Osteocyte (in vitro differentiated cells): ENCODE measurements around the gene UST. TPM values are rescaled to one million over a fixed set of nuclear protein-coding genes. Genes with fewer than 3 reads are reported as not detected.

Experiments used
- DNase-seq: peaks from one replicate; pipeline ENCODE4 v3.0.0; 2021; ENCODE audit warnings: mixed read lengths; ENCODE audit not compliant: unreplicated experiment; ENCODE audit errors: extremely low spot score
- H3K27ac Mint-ChIP-seq: one replicate; pipeline ENCODE4 v1.8.0; 2021; ENCODE audit warnings: mild to moderate bottlenecking, mixed read lengths; ENCODE audit not compliant: unreplicated experiment
- H3K27me3 Mint-ChIP-seq: one replicate; pipeline ENCODE4 v1.8.0; 2021; ENCODE audit warnings: mixed read lengths; ENCODE audit not compliant: unreplicated experiment
- H3K36me3 Mint-ChIP-seq: one replicate; pipeline ENCODE4 v1.8.0; 2021; ENCODE audit warnings: mixed read lengths; ENCODE audit not compliant: unreplicated experiment
- H3K4me1 Mint-ChIP-seq: one replicate; pipeline ENCODE4 v1.8.0; 2021; ENCODE audit warnings: mixed read lengths; ENCODE audit not compliant: unreplicated experiment
- H3K4me3 Mint-ChIP-seq: one replicate; pipeline ENCODE4 v1.8.0; 2021; ENCODE audit warnings: mild to moderate bottlenecking, moderate library complexity, mixed read lengths; ENCODE audit not compliant: unreplicated experiment
- H3K9me3 Mint-ChIP-seq: one replicate; pipeline ENCODE4 v1.8.0; 2021; ENCODE audit warnings: mixed read lengths; ENCODE audit not compliant: unreplicated experiment
- total RNA-seq: library from RNA; stranded (reverse); gene quantifications from 2 replicates; pipeline ENCODE4 v1.2.1, GENCODE V29; 2021
- TF ChIP-seq, protein P1 (sequence below): fragments of 200-600 bp; sonication (generic); IDR thresholded peaks from 2 replicates; pipeline ENCODE4 v1.5.0; 2021; ENCODE audit warnings: antibody characterized with exemption, mild to moderate bottlenecking, moderate library complexity

UST gene
- total RNA-seq, 1 donor from 2014 or later = 15.7 TPM

DNA sequence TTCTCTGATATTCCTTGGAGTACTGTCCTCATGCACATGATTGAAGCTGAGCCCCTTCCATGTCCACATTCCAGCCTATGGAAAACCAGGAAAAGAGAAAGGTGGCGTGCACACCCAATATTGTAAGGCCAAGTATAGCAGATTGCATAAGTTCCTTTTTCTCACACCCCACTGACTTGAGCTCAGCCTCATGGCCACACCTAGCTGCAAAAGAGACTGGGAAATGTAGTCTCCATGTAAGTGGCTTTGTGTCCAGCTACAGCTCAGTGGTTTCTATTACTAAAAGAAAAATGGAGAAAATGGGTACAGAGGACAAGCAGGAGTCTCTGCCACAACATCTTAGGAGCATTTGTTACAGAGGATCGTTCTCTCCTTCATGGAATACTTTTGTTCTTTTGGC is 10.8 kb upstream of the UST start:
- no peaks in the 10 kb centered on the region for H3K36me3 Mint-ChIP-seq
- no peaks in the 10 kb centered on the region for H3K4me1 Mint-ChIP-seq
- H3K4me3 Mint-ChIP-seq = no peak overlapping the region
- TF ChIP-seq, protein P1, sequence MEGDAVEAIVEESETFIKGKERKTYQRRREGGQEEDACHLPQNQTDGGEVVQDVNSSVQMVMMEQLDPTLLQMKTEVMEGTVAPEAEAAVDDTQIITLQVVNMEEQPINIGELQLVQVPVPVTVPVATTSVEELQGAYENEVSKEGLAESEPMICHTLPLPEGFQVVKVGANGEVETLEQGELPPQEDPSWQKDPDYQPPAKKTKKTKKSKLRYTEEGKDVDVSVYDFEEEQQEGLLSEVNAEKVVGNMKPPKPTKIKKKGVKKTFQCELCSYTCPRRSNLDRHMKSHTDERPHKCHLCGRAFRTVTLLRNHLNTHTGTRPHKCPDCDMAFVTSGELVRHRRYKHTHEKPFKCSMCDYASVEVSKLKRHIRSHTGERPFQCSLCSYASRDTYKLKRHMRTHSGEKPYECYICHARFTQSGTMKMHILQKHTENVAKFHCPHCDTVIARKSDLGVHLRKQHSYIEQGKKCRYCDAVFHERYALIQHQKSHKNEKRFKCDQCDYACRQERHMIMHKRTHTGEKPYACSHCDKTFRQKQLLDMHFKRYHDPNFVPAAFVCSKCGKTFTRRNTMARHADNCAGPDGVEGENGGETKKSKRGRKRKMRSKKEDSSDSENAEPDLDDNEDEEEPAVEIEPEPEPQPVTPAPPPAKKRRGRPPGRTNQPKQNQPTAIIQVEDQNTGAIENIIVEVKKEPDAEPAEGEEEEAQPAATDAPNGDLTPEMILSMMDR = no peak
- no peaks in the 10 kb centered on the region for H3K9me3 Mint-ChIP-seq
- no peak overlapping the region for H3K27ac Mint-ChIP-seq
- peaks cover 12% of the 10 kb centered on the region for H3K27me3 Mint-ChIP-seq
- DNase-seq = no peak

- Mint-ChIP-seq H3K4me1 (no peaks in the 10 kb centered on the region), H3K4me3 (no peak overlapping the region), H3K27ac (no peak overlapping the region), H3K9me3 (no peaks in the 10 kb centered on the region), H3K27me3 (peaks cover 12% of the 10 kb centered on the region), H3K36me3 (no peaks in the 10 kb centered on the region)
- DNase-seq = no peak
- TF ChIP-seq, protein P1 = no peak
These were observed 9.9 kb upstream of the UST start for GRCh38 chr6:148736774-148737412.

- TF ChIP-seq, protein P1 = no peak
- no peaks in the 10 kb centered on the region for H3K4me1 Mint-ChIP-seq
- no peaks in the 10 kb centered on the region for H3K36me3 Mint-ChIP-seq
- H3K9me3 Mint-ChIP-seq = no peaks in the 10 kb centered on the region
- H3K27ac Mint-ChIP-seq = no peak overlapping the region
- H3K27me3 Mint-ChIP-seq = peaks cover 12% of the 10 kb centered on the region
- DNase-seq = no peak
- H3K4me3 Mint-ChIP-seq = no peak overlapping the region
These were observed 9.0 kb upstream of the UST start for GRCh38 chr6:148737806-148738205.

DNA sequence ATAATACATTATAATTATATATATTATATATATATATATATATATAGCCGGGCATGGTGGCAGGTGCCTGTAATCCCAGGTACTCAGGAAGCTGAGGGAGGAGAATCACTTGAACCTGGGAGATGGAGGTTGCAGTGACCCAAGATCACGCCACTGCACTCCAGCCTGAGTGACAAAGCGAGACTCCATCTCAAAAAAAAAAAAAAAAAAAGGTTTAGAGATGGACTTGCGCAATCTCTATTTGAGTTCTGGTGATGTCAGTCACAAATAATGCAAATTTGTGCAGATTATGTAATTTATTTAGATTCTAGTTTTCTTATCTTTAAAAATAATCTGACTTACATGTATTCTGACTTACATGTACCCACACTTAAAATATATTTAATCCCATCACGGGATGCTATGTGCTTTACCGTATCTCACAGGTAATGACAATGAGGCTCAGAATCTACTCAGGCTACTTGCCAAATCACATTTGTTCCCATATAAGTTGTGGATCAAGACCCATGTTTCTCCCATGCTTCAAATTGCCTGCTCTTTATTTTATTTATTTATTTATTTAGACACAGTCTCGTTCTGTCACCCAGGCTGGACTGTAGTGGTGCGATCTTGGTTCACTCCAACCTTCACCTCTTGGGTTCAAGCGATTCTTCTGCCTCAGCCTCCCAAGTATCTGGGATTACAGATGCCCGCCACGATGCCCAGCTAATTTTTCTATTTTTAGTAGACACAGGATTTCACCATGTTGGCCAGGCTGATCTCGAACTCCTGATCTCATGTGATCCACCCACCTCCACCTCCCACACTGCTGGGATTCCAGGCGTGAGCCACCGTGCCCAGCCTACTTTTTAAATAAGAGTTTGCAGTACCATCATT is 7.6 kb upstream of the UST start:
- H3K27ac Mint-ChIP-seq = no peak overlapping the region
- no peak overlapping the region for H3K4me3 Mint-ChIP-seq
- H3K27me3 Mint-ChIP-seq = peaks cover 13% of the 10 kb centered on the region
- DNase-seq = no peak
- H3K9me3 Mint-ChIP-seq = no peaks in the 10 kb centered on the region
- TF ChIP-seq, protein P1 = no peak
- H3K36me3 Mint-ChIP-seq = no peaks in the 10 kb centered on the region
- H3K4me1 Mint-ChIP-seq = peaks cover 2% of the 10 kb centered on the region

DNA sequence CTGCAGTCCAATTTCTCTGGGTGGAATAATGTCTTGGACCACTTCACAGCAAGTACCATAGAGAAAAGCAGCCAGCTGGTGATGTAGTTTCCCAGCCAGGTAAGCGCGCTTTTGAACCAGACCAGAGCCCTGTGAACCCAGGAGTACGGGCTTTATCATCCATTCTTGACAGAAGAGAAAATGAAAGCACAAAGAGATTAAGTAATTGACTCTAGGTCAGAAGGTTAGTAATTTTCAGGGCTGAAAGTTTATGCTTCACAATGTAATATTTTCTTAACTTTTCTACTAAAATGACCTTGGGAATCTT is 7.1 kb upstream of the UST start:
- TF ChIP-seq, protein P1 = no peak
- H3K27ac Mint-ChIP-seq = no peak overlapping the region
- DNase-seq = no peak
- H3K27me3 Mint-ChIP-seq = peaks cover 10% of the 10 kb centered on the region
- H3K4me3 Mint-ChIP-seq = no peak overlapping the region
- H3K36me3 Mint-ChIP-seq = no peaks in the 10 kb centered on the region
- no peaks in the 10 kb centered on the region for H3K9me3 Mint-ChIP-seq
- H3K4me1 Mint-ChIP-seq = peaks cover 2% of the 10 kb centered on the region
